Activated naive CD4-positive, alpha-beta T cell treated with anti-CD3 and anti-CD28 coated beads, Interleukin-2, amount 50 U/mL, for 24 hours (primary cell): ENCODE measurements around the gene CRYBB2.
"Not testable (repeated sequence)": the region's sequence is repeated elsewhere in the genome, so short reads cannot be mapped to it uniquely, and the experiment has no call there.

Source experiments
- H3K27ac Mint-ChIP-seq: one replicate; pipeline ENCODE4 v1.8.0; 2021; ENCODE audit warnings: mild to moderate bottlenecking, mixed read lengths
- H3K27me3 Mint-ChIP-seq: one replicate; pipeline ENCODE4 v1.8.0; 2021; ENCODE audit warnings: mixed read lengths
- H3K36me3 Mint-ChIP-seq: one replicate; pipeline ENCODE4 v1.8.0; 2021; ENCODE audit warnings: mixed read lengths
- H3K4me1 Mint-ChIP-seq: one replicate; pipeline ENCODE4 v1.8.0; 2021; ENCODE audit warnings: mixed read lengths
- H3K4me3 Mint-ChIP-seq: one replicate; pipeline ENCODE4 v1.8.0; 2021; ENCODE audit warnings: mild to moderate bottlenecking, mixed read lengths
- H3K9me3 Mint-ChIP-seq: one replicate; pipeline ENCODE4 v1.8.0; 2021; ENCODE audit warnings: mixed read lengths

CRYBB2 gene

GRCh38 chr22:25219211-25219689 is at the start of gene CRYBB2:
TSS of gene CRYBB2 (plus strand) at chr22:25219639. CDS start at chr22:25221430, 1,791 bp downstream.
- Mint-ChIP-seq H3K9me3 (no peaks in the 10 kb centered on the region), H3K4me3 (no peak within 1 kb of the TSS), H3K36me3 (no peaks in the 10 kb centered on the region), H3K4me1 (no peaks in the 10 kb centered on the region), H3K27ac (no peak within 1 kb of the TSS), H3K27me3 (peaks cover 4% of the 10 kb centered on the region)

GRCh38 chr22:25170426-25170980 is 48.9 kb upstream of the CRYBB2 start:
- H3K36me3 Mint-ChIP-seq, result peaks cover 3% of the 10 kb centered on the region
- no peaks in the 10 kb centered on the region for H3K27me3 Mint-ChIP-seq
- no peaks in the 10 kb centered on the region for H3K9me3 Mint-ChIP-seq
- H3K4me3 Mint-ChIP-seq, result no peak overlapping the region
- no peaks in the 10 kb centered on the region for H3K4me1 Mint-ChIP-seq
- no peak overlapping the region for H3K27ac Mint-ChIP-seq

- Mint-ChIP-seq H3K4me1 (no peaks in the 10 kb centered on the region), H3K4me3 (no peak overlapping the region), H3K36me3 (peaks cover 6% of the 10 kb centered on the region), H3K27ac (no peak overlapping the region), H3K9me3 (no peaks in the 10 kb centered on the region), H3K27me3 (no peaks in the 10 kb centered on the region)
Observed at GRCh38 chr22:25172153-25172552, 47.3 kb upstream of the CRYBB2 start.

- Mint-ChIP-seq H3K36me3 (peaks cover 6% of the 10 kb centered on the region), H3K4me1 (no peaks in the 10 kb centered on the region), H3K4me3 (no peak overlapping the region), H3K27me3 (no peaks in the 10 kb centered on the region), H3K9me3 (no peaks in the 10 kb centered on the region), H3K27ac (no peak overlapping the region)
Observed at GRCh38 chr22:25174156-25174887, 45.1 kb upstream of the CRYBB2 start.

GRCh38 chr22:25174888-25175411 is 44.5 kb upstream of the CRYBB2 start:
- peaks cover 13% of the 10 kb centered on the region for H3K36me3 Mint-ChIP-seq
- H3K27ac Mint-ChIP-seq, result no peak overlapping the region
- H3K27me3 Mint-ChIP-seq, result no peaks in the 10 kb centered on the region
- H3K9me3 Mint-ChIP-seq, result no peaks in the 10 kb centered on the region
- no peak overlapping the region for H3K4me3 Mint-ChIP-seq
- no peaks in the 10 kb centered on the region for H3K4me1 Mint-ChIP-seq

- Mint-ChIP-seq H3K9me3 (no peaks in the 10 kb centered on the region), H3K36me3 (peaks cover 14% of the 10 kb centered on the region), H3K4me3 (no peak overlapping the region), H3K27me3 (no peaks in the 10 kb centered on the region), H3K27ac (no peak overlapping the region), H3K4me1 (no peaks in the 10 kb centered on the region)
Observed at GRCh38 chr22:25176175-25176574, 43.3 kb upstream of the CRYBB2 start.

- H3K27ac Mint-ChIP-seq, result no peak overlapping the region
- peaks cover 14% of the 10 kb centered on the region for H3K36me3 Mint-ChIP-seq
- H3K27me3 Mint-ChIP-seq, result no peaks in the 10 kb centered on the region
- no peak overlapping the region for H3K4me3 Mint-ChIP-seq
- no peaks in the 10 kb centered on the region for H3K4me1 Mint-ChIP-seq
- no peaks in the 10 kb centered on the region for H3K9me3 Mint-ChIP-seq
Observed at GRCh38 chr22:25176799-25177198, 42.6 kb upstream of the CRYBB2 start.

- Mint-ChIP-seq H3K9me3 (no peaks in the 10 kb centered on the region), H3K27me3 (no peaks in the 10 kb centered on the region), H3K4me1 (no peaks in the 10 kb centered on the region), H3K27ac (no peak overlapping the region), H3K36me3 (peaks cover 15% of the 10 kb centered on the region), H3K4me3 (no peak overlapping the region)
Observed at GRCh38 chr22:25177226-25177625, 42.2 kb upstream of the CRYBB2 start.

GRCh38 chr22:25177895-25178294 is 41.5 kb upstream of the CRYBB2 start:
- no peak overlapping the region for H3K27ac Mint-ChIP-seq
- H3K4me3 Mint-ChIP-seq, result no peak overlapping the region
- H3K9me3 Mint-ChIP-seq, result no peaks in the 10 kb centered on the region
- no peaks in the 10 kb centered on the region for H3K4me1 Mint-ChIP-seq
- peaks cover 16% of the 10 kb centered on the region for H3K36me3 Mint-ChIP-seq
- no peaks in the 10 kb centered on the region for H3K27me3 Mint-ChIP-seq

GRCh38 chr22:25178348-25178747 is 41.1 kb upstream of the CRYBB2 start:
- H3K4me3 Mint-ChIP-seq, H3K9me3 Mint-ChIP-seq, H3K27me3 Mint-ChIP-seq, H3K4me1 Mint-ChIP-seq, H3K27ac Mint-ChIP-seq: not testable (repeated sequence)
- peaks cover 16% of the 10 kb centered on the region for H3K36me3 Mint-ChIP-seq

- H3K27ac Mint-ChIP-seq, H3K9me3 Mint-ChIP-seq, H3K4me3 Mint-ChIP-seq, H3K27me3 Mint-ChIP-seq, H3K4me1 Mint-ChIP-seq: not testable (repeated sequence)
- peaks cover 16% of the 10 kb centered on the region for H3K36me3 Mint-ChIP-seq
Observed at GRCh38 chr22:25178869-25179631, 40.4 kb upstream of the CRYBB2 start.

GRCh38 chr22:25182131-25183110 is 37.0 kb upstream of the CRYBB2 start:
- Mint-ChIP-seq H3K27ac (no peak overlapping the region), H3K9me3 (no peaks in the 10 kb centered on the region), H3K27me3 (no peaks in the 10 kb centered on the region), H3K4me1 (no peaks in the 10 kb centered on the region), H3K36me3 (peaks cover 10% of the 10 kb centered on the region), H3K4me3 (no peak overlapping the region)

GRCh38 chr22:25183949-25184619 is 35.4 kb upstream of the CRYBB2 start:
- Mint-ChIP-seq H3K36me3 (peaks cover 10% of the 10 kb centered on the region), H3K4me3 (no peak overlapping the region), H3K27me3 (no peaks in the 10 kb centered on the region), H3K4me1 (no peaks in the 10 kb centered on the region), H3K9me3 (no peaks in the 10 kb centered on the region), H3K27ac (no peak overlapping the region)

GRCh38 chr22:25186140-25186539 is 33.3 kb upstream of the CRYBB2 start:
- H3K4me1 Mint-ChIP-seq, result no peaks in the 10 kb centered on the region
- no peak overlapping the region for H3K27ac Mint-ChIP-seq
- H3K4me3 Mint-ChIP-seq, result no peak overlapping the region
- H3K36me3 Mint-ChIP-seq, result peaks cover 4% of the 10 kb centered on the region
- H3K27me3 Mint-ChIP-seq, result no peaks in the 10 kb centered on the region
- H3K9me3 Mint-ChIP-seq, result no peaks in the 10 kb centered on the region
